Neural cell (in vitro differentiated cells): ENCODE results near the gene UPF1. TPM values are rescaled to one million over a fixed set of nuclear protein-coding genes. Genes with fewer than 3 reads are reported as not detected.

Source experiments
- H2AFZ ChIP-seq: fragments of 200-600, 300-800 bp; sonication (generic), shearing (Covaris generic); 2 replicates; pipeline ENCODE4 v1.6.0; 2014; ENCODE audit warnings: low read depth, mild to moderate bottlenecking, antibody characterized with exemption, low read length, moderate library complexity
- H3F3A ChIP-seq: fragments of 200-600 bp; shearing (Covaris generic); 2 replicates; pipeline ENCODE4 v1.6.1; 2016; ENCODE audit warnings: mild to moderate bottlenecking, moderate library complexity, mixed read lengths, antibody characterized with exemption, low read length; ENCODE audit not compliant: insufficient read depth, poor library complexity, severe bottlenecking
- H3K27ac ChIP-seq: fragments of 200-600, 300-800 bp; sonication (generic), shearing (Covaris generic); 2 replicates; pipeline ENCODE4 v1.5.1; 2014; ENCODE audit warnings: mild to moderate bottlenecking, low read length, moderate library complexity
- H3K27me3 ChIP-seq: fragments of 300-800, 200-600 bp; sonication (generic), shearing (Covaris generic); 2 replicates; pipeline ENCODE4 v1.6.0; 2014; ENCODE audit warnings: mild to moderate bottlenecking, low read depth, low read length, moderate library complexity; ENCODE audit not compliant: insufficient read depth
- H3K36me3 ChIP-seq: fragments of 300-800, 200-600 bp; sonication (generic), shearing (Covaris generic); 2 replicates; pipeline ENCODE4 v1.5.1; 2014; ENCODE audit warnings: mild to moderate bottlenecking, antibody characterized with exemption, low read length, moderate library complexity; ENCODE audit not compliant: insufficient read depth
- H3K4me2 ChIP-seq: fragments of 300-800, 200-600 bp; sonication (generic), shearing (Covaris generic); 2 replicates; pipeline ENCODE4 v1.6.0; 2014; ENCODE audit warnings: mild to moderate bottlenecking, low read length
- H3K4me3 ChIP-seq: fragments of 300-800, 200-600 bp; sonication (generic), shearing (Covaris generic); 2 replicates; pipeline ENCODE4 v1.5.1; 2014; ENCODE audit warnings: mild to moderate bottlenecking, low read length, moderate library complexity
- H3K79me2 ChIP-seq: fragments of 200-600 bp; shearing (Covaris generic); replicated peaks from 2 replicates; pipeline ENCODE4 v1.6.0; 2014; ENCODE audit warnings: mild to moderate bottlenecking, low read length, moderate library complexity; ENCODE audit not compliant: insufficient read depth
- H3K9ac ChIP-seq: fragments of 300-800, 200-600 bp; sonication (generic), shearing (Covaris generic); 2 replicates; pipeline ENCODE4 v1.6.1; 2016; ENCODE audit warnings: mild to moderate bottlenecking, low read length, mixed read lengths
- H3K9me2 ChIP-seq: fragments of 200-600 bp; shearing (Covaris generic); 2 replicates; pipeline ENCODE4 v1.6.1; 2016; ENCODE audit warnings: mild to moderate bottlenecking, low read length, mixed read lengths; ENCODE audit not compliant: insufficient read depth
- H3K9me3 ChIP-seq: fragments of 200-600, 300-800 bp; sonication (generic), shearing (Covaris generic); 2 replicates; pipeline ENCODE4 v1.6.1; 2016; ENCODE audit warnings: mild to moderate bottlenecking, mixed run types, low read length, moderate library complexity, mixed read lengths
- H4K20me1 ChIP-seq: fragments of 200-600 bp; shearing (Covaris generic); 2 replicates; pipeline ENCODE4 v1.6.1; 2016; ENCODE audit warnings: mild to moderate bottlenecking, mixed run types; ENCODE audit not compliant: insufficient read depth
- EP300 ChIP-seq: fragments of 450-650 bp; conservative IDR thresholded peaks from 2 replicates; pipeline ENCODE4 v1.6.1; 2014; ENCODE audit warnings: antibody characterized with exemption, mild to moderate bottlenecking, moderate library complexity; ENCODE audit not compliant: poor library complexity, severe bottlenecking
- EZH2 ChIP-seq: fragments of 200-600, 300-800 bp; shearing (Covaris generic), sonication (generic); IDR thresholded peaks from 2 replicates; pipeline ENCODE4 v1.6.1; 2014; ENCODE audit warnings: antibody characterized with exemption, low read length, borderline replicate concordance, mild to moderate bottlenecking; ENCODE audit not compliant: insufficient read depth, poor library complexity, severe bottlenecking
- MXI1 ChIP-seq: fragments of 450-650 bp; conservative IDR thresholded peaks from 2 replicates; pipeline ENCODE4 v1.6.1; 2014; ENCODE audit warnings: antibody characterized with exemption, mild to moderate bottlenecking; ENCODE audit not compliant: poor library complexity, severe bottlenecking
- POLR2AphosphoS5 ChIP-seq: IDR thresholded peaks from 2 replicates; pipeline ENCODE4 v1.6.1; 2012
- RAD21 ChIP-seq: fragments of 450-650 bp; conservative IDR thresholded peaks from 2 replicates; pipeline ENCODE4 v1.6.1; 2014; ENCODE audit warnings: antibody characterized with exemption, mild to moderate bottlenecking, moderate library complexity
- REST ChIP-seq: IDR thresholded peaks from 2 replicates; pipeline ENCODE4 v1.6.1; 2012; ENCODE audit warnings: borderline replicate concordance
- SMC3 ChIP-seq: fragments of 450-650 bp; conservative IDR thresholded peaks from 2 replicates; pipeline ENCODE4 v1.6.1; 2014; ENCODE audit warnings: antibody characterized with exemption, mild to moderate bottlenecking, moderate library complexity; ENCODE audit not compliant: poor library complexity
- TAF1 ChIP-seq: IDR thresholded peaks from 2 replicates; pipeline ENCODE4 v1.6.1; 2012; ENCODE audit warnings: low read depth
- polyA plus RNA-seq: library from polyadenylated mRNA; depleted of rRNA; stranded (reverse); fragments of >200 nt; gene quantifications from 2 replicates; pipeline ENCODE4 v1.2.3, GENCODE V29; 2014
- TF ChIP-seq, protein P1 (sequence below): fragments of 450-650 bp; IDR thresholded peaks from 2 replicates; pipeline ENCODE4 v1.5.1; 2014; ENCODE audit warnings: antibody characterized with exemption, mild to moderate bottlenecking, moderate library complexity; ENCODE audit not compliant: poor library complexity, severe bottlenecking

The UPF1 gene
- polyA plus RNA-seq, 1 donor from 2014 or later, result 39.3 TPM

- Histone ChIP-seq H3F3A (no peaks in the 10 kb centered on the region), H3K4me3 (no peak overlapping the region), H3K36me3 (no peaks in the 10 kb centered on the region), H3K9me3 (no peaks in the 10 kb centered on the region), H4K20me1 (no peaks in the 10 kb centered on the region), H3K27me3 (peaks cover 10% of the 10 kb centered on the region), H3K4me2 (no peak overlapping the region), H3K79me2 (no peaks in the 10 kb centered on the region), H3K9ac (no peak overlapping the region), H3K27ac (no peak overlapping the region), H3K9me2 (no peaks in the 10 kb centered on the region), H2AFZ (no peak overlapping the region)
- TF ChIP-seq RAD21, result no peak
- TF ChIP-seq EZH2, result no peak
- TF ChIP-seq POLR2AphosphoS5, result no peak
Observed at GRCh38 chr19:18799389-18799970, 32.3 kb upstream of the UPF1 start.

GRCh38 chr19:18800079-18800478 lies 31.7 kb upstream of the UPF1 start:
- H3K27ac ChIP-seq, result no peak overlapping the region
- no peaks in the 10 kb centered on the region for H3K36me3 ChIP-seq
- H3K79me2 ChIP-seq, result no peaks in the 10 kb centered on the region
- no peaks in the 10 kb centered on the region for H3K9me3 ChIP-seq
- peaks cover 10% of the 10 kb centered on the region for H3K27me3 ChIP-seq
- no peak overlapping the region for H3K4me3 ChIP-seq
- H3K9me2 ChIP-seq, result no peaks in the 10 kb centered on the region
- H4K20me1 ChIP-seq, result no peaks in the 10 kb centered on the region
- H2AFZ ChIP-seq, result no peak overlapping the region
- no peak overlapping the region for H3K9ac ChIP-seq
- no peaks in the 10 kb centered on the region for H3F3A ChIP-seq
- TF ChIP-seq RAD21 (no peak), POLR2AphosphoS5 (no peak), SMC3 (no peak), REST (no peak), EZH2 (no peak), MXI1 (no peak), EP300 (no peak), TAF1 (no peak)
- TF ChIP-seq, protein P1, sequence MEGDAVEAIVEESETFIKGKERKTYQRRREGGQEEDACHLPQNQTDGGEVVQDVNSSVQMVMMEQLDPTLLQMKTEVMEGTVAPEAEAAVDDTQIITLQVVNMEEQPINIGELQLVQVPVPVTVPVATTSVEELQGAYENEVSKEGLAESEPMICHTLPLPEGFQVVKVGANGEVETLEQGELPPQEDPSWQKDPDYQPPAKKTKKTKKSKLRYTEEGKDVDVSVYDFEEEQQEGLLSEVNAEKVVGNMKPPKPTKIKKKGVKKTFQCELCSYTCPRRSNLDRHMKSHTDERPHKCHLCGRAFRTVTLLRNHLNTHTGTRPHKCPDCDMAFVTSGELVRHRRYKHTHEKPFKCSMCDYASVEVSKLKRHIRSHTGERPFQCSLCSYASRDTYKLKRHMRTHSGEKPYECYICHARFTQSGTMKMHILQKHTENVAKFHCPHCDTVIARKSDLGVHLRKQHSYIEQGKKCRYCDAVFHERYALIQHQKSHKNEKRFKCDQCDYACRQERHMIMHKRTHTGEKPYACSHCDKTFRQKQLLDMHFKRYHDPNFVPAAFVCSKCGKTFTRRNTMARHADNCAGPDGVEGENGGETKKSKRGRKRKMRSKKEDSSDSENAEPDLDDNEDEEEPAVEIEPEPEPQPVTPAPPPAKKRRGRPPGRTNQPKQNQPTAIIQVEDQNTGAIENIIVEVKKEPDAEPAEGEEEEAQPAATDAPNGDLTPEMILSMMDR, result no peak
- H3K4me2 ChIP-seq, result no peak overlapping the region
